Fibroblast of skin of right biceps (primary cell): ENCODE measurements around the gene RPS27.
"Not testable (repeated sequence)": the region's sequence is repeated elsewhere in the genome, so short reads cannot be mapped to it uniquely, and the experiment has no call there.

ENCODE experiments used
- DNase-seq: peaks from one replicate; pipeline ENCODE4 v3.0.0-alpha.2; 2013

Gene RPS27

GRCh38 chr1:153962088-153963029 is 28.2 kb upstream of the RPS27 start:
- DNase-seq, result peak; percentile 61

DNA sequence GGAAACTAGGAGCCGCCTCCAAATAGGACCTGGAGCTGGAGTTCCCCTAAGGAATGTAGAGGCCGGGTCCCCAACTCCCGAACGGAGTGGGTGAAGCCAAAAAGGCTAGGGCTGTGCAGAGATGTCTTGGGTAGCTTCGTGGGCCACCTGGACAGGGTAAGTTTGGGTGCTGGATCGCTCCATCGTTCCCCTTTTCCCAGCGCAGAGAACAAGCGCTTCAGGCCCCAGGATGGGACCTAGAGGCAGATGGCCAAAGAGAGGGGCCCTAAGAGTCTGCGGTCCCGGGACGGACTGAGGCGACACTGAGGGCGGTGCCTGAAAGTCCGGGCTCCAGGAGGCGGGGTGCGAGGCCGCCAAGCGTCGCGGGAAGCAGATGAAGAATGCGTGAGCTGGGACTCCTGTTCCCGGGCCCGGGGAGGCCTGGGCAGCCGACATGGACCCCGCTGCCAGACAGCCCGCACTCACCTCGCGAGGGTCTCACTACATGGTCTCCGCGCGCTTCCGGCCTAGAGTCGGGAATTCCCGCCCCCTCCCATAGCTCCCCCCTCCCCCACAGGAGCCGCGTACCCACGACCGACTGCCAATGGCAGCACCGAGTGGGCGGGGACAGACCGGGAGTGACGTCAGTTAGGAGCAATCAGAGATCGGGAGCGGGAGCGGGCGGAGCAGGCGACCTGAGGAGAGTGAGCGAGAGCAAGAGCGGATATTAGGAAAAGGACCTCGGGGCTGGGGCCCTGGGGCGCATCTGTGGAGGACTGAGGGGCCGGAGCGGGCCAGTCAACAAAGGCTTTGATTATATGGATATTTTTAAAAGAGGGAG is 27.3 kb upstream of the RPS27 start, which contains the start of gene SLC39A1:
Gene SLC39A1 (minus strand): TSS at position 508 of the 820 bp plus-strand sequence. CDS start 822 bp downstream, outside the sequence.
- DNase-seq, result peak; percentile 97

DNA sequence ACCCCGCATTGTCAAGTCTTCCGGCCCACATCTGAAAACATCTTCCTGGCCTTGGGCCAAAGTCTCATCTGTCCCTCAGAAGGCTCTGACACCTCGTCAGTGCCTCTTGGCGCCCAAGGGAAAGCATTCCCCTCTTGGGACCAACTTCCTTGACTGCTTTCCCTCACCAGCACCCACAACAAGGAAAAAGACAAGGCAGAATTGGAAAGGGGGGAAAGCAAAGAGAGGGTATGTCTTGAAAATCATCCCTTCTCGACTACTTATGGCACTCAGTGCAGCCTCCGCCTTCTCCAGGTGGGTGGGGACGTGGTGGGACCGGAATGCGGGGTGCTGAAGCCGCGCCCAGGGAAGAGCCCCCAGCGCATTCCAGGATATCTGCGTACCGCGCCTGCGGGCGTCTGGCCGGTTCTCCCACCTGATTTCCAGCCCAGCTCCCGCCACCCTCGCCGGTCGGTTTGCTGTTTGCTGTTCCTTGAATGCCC is 26.7 kb upstream of the RPS27 start:
- peak; percentile 57 for DNase-seq

DNA sequence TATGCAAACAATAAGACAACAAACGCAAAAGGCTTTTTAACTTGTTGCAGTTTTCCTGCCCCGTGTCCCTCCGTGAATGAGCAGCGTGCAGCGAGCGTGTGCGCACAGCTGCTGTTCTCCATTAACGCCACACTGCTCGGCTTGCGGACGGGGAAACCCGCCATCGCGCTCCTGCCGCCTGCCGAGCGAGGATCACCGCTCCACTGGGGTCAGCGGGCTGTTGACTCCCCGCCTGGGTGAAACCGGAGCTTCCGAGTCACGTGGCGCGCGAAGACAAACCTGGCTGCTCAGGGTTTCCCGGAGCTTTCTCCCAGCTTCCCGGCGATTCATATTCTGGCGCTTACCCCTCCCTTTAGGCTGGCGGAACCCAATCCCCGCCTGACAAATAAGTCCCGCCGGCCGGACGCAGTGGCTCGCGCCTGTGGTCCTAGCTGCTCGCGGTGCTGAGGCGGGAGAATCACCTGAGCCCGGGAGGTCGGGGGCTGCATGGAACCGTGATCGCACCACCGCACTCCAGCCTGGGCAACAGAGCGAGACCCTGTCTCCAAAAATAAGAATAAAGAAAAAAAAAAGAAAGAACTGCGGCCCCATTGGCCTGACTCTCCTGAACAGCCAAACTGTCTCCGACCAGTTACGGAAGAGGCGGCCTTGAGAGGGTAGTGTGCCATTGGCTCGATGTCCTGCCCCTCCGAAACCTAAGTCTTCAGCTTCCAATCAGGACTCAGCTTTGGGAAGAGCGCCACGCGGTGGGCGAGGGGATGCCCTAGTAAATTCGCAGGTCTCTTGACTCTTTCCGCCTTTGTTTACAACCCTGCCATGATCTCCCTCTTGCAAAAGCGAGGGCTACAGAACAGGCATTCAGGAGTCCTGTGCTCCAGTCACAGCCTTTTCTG is 23.2 kb upstream of the RPS27 start, which contains the start of gene CREB3L4:
Gene CREB3L4 (plus strand): TSS at position 796 of the 893 bp plus-strand sequence. CDS start 624 bp downstream, outside the sequence.
- DNase-seq, result peak; percentile 98

GRCh38 chr1:153968000-153968363 is 22.6 kb upstream of the RPS27 start:
- no peak for DNase-seq

DNA sequence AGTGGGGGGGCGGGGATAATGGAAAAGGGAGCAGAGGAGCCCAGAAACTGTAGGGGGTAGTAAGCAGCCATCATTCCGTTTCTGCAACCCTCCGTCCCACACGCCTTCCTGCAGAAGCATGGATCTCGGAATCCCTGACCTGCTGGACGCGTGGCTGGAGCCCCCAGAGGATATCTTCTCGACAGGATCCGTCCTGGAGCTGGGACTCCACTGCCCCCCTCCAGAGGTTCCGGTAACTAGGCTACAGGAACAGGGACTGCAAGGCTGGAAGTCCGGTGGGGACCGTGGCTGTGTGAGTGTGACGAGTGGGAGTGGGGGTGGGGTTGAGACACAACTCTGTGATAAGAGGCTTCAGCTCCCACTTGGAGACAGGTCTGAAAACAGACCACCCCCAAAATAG is 22.2 kb upstream of the RPS27 start:
- no peak for DNase-seq

DNA sequence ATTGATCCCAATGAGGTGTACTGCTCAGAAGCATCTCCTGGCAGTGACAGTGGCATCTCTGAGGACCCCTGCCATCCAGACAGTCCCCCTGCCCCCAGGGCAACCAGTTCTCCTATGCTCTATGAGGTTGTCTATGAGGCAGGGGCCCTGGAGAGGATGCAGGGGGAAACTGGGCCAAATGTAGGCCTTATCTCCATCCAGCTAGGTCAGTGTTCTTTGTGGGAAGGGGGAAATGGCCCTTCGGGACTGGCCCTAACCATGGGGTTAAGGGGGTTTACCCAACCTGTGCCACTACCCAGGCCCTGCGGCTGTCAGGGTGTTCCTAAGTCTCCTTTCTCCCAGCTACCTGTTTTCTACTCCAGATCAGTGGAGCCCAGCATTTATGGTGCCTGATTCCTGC is 21.6 kb upstream of the RPS27 start:
- DNase-seq, result no peak

DNA sequence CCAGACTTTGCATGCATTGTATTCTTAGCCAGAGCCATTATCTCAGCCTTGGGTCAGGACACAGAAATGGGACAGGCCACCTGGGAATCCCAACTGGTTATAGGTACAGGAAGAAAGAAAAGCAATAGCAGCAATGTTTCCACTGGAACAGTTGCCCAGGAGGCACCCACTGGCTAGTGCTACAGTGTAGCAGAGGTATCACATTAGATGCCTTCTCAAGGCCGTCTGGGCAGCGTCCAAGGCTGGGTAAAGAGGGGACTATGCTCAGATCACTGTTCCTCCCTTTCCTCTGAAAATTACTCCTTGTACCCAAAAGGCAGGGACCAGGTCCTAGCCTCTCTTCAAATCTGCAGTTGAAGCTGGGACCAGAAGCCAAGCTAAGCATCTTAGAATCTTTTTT is 20.2 kb upstream of the RPS27 start:
- no peak for DNase-seq

- no peak for DNase-seq
Measured at GRCh38 chr1:153973071-153973470, 17.5 kb upstream of the RPS27 start.

- DNase-seq, result no peak
Measured at GRCh38 chr1:153973525-153973924, 17.0 kb upstream of the RPS27 start.

GRCh38 chr1:153976819-153977249 is 13.7 kb upstream of the RPS27 start:
- no peak for DNase-seq

DNA sequence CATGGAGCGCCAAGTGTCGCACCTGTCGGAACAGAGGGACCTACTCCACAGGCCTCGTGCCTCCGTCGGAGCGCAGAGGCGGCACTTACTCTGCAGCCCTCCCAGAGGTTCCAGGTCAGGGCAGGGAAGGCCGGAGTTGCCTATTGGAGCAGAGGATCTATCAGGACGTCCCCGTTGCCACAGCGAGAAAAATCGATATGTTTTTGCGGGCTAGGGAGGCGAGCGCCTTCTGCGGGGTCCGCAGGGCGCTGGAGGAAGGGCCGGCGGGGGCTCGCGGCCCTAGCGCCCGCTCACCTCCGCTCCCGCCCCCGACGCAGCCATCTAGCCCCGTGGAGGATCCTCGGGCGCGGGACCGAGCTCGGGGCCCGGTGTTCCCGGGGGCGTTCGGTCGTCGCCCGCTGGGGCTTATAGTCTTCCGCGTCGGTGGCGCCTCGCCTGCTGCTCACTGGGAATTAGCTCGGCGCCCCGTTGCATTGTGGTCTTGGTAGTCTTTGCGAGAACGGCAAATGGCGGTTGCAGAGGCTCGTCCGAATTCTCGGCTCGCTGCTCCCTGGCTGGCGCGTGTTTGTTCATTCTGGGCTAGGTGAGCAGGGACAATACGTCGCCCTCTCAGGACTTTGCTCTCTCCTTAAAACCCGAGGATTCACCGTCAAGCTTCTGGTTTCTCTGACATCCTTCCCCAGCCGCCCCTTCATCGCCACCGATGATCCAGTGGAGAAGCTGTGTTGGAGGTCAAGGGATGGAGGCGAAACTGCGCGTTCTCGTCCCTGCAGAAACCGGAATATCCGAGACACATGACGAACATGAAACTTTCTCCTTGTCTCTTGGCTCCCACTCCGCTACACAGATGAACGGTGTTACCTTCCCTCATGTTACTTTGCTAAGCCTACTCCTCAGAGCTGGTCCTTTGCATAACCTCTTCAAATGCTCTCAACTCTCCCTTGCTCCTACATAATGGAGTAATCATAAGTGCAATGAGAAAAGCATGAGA is 13.0 kb upstream of the RPS27 start, which contains the start of gene JTB:
Gene JTB (minus strand): TSS at position 425 of the 991 bp plus-strand sequence. CDS start 422 bp downstream, at position 3.
- peak; percentile 83 for DNase-seq

- no peak for DNase-seq
Measured at GRCh38 chr1:153978274-153978909, 12.2 kb upstream of the RPS27 start.

GRCh38 chr1:153979091-153979490 is 11.5 kb upstream of the RPS27 start:
- DNase-seq, result not testable (repeated sequence)

GRCh38 chr1:153981735-153982134 is 8.8 kb upstream of the RPS27 start:
- DNase-seq, result not testable (repeated sequence)

GRCh38 chr1:153984123-153984894 is 6.3 kb upstream of the RPS27 start:
- DNase-seq, result no peak

DNA sequence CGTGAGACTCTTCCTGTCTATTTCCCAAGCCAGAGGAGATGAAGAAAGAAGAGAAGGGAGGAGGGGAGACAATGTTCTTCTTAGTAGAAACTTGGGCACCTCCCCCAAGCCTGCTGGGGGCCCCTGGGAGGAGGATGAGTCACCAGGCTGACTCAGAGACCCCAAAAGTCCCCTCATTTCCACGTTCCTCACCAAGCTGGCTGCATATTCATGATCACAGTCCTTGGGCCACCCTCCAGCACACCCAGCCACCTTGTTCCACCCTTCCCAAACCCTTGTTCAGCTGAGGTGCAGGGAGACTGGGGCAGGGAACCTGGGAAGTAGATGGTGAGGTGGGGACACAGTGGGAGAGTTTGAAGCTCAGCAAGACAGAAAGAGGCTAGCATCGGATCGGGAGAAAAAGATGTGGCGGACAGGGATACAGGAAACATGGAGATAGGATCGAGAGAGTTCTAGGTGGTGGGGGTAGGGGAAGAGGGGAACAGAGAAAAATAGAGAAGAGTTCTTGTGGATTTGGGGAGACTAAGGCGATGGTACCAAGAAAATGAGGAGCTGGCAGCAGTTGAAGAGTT is 5.1 kb upstream of the RPS27 start:
- peak; percentile 91 for DNase-seq

DNA sequence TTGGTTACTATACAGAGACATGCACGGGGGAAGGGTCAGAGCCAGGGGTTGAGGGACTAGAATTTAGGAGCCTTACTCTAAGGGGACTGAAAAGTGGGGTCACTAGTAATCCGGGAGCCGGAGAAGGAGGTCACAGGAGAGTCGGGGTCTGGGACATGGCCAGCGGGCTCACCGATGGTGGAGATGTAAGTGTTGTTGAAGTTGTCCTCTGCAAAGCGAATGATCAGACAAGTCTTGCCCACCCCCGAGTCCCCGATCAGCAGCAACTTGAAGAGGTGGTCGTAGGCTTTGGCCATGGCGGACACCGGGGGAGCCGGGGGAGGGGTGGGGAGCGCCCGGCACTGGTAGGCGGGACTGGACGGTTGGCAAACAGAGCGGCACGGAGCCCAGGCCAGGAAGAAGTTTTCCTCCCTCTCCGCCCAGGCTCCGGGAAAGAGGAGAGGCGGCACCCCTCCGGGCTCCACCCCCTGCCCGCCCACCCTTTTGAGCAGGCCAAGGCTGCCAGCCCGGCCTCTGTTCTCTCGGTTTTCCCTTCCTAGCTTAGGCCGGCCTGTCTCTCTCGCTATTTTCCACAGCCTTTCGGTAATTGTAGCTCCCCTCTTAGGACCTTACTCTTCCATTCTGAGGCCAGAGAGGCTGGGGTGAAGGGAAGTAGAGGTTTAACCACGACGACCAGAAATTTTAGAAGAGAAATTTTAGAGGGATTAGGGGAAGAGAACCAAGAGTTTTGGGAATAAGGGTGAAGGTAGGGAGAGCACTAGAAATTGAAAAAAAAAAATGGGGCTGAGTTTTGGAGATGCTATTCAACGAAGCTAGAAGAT is 4.4 kb upstream of the RPS27 start, which contains the start of gene RAB13:
Gene RAB13 (minus strand): TSS at position 399 of the 821 bp plus-strand sequence. CDS start 103 bp downstream, at position 296.
- DNase-seq, result peak; percentile 89
